HUES64 (cell line): ENCODE results near the gene ZDHHC14.

ENCODE experiments used
- H3K27ac ChIP-seq: 2 replicates; pipeline ENCODE4 v1.7.0; 2013; ENCODE audit warnings: low read depth, low read length, inconsistent platforms
- H3K27me3 ChIP-seq: 2 replicates; pipeline ENCODE4 v1.6.1; 2013; ENCODE audit warnings: mild to moderate bottlenecking, low read length; ENCODE audit not compliant: insufficient read depth
- H3K36me3 ChIP-seq: 2 replicates; pipeline ENCODE4 v1.6.1; 2013; ENCODE audit warnings: mild to moderate bottlenecking, low read length; ENCODE audit not compliant: insufficient read depth
- H3K4me1 ChIP-seq: 2 replicates; pipeline ENCODE4 v1.6.1; 2013; ENCODE audit warnings: mild to moderate bottlenecking, low read length, moderate library complexity; ENCODE audit not compliant: insufficient read depth
- H3K4me3 ChIP-seq: 2 replicates; pipeline ENCODE4 v1.5.1; 2013; ENCODE audit warnings: mild to moderate bottlenecking, low read length, moderate library complexity
- H3K9ac ChIP-seq: 2 replicates; pipeline ENCODE4 v1.6.1; 2013; ENCODE audit warnings: mild to moderate bottlenecking, low read depth, low read length
- H3K9me3 ChIP-seq: 2 replicates; pipeline ENCODE4 v1.6.1; 2013; ENCODE audit warnings: low read depth, low read length; ENCODE audit not compliant: insufficient read depth
- WGBS: fragments of 150-250, 120-280 bp; methylation state at CpG from one replicate; pipeline ENCODE4 v1.1.7; 2013; ENCODE audit warnings: missing lambda C conversion rate; 5-methylcytosine and 5-hydroxymethylcytosine counted together

ZDHHC14 gene

DNA sequence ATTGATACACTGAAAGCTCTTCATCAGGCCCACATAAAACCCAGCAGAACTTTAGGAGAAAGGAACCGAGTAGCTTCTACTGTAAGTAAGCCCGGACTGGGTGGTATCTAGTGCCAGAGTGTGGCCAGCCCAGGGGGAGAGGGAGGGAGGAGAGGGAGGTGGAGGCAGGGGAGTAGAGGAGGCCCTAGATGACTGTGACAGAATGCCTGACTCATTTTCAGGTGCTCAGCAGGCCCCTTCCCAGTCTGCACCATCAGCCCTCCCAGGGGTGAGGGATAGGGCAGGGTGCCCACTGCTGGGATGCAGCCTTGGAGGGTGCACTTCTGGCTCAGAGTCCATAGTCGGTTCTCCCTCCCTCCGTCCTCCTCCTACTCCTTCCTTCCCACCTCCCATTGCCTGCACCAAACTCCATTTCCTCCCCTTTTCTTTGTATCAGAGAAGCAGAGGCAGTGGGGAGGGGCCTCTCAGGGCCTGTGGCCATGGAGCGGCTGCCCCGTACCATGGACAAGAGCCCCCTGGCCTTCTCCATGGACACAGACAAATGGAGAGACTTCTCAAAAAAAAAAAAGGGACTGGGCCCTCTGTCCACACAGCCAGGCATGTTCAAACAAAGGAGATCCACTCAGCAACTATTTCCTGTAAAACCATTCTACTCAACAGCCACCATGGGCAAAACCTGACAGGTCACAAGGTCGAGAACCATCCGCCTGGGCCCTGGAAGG is 257.1 kb downstream of the ZDHHC14 start:
- Histone ChIP-seq H3K27me3 (no peaks in the 10 kb centered on the region), H3K27ac (no peak overlapping the region), H3K4me1 (no peaks in the 10 kb centered on the region), H3K9me3 (no peaks in the 10 kb centered on the region), H3K9ac (no peak overlapping the region), H3K36me3 (no peaks in the 10 kb centered on the region), H3K4me3 (no peak overlapping the region)
- 93% methylated on average over 8 of the region's 8 CpGs for WGBS

GRCh38 chr6:157638779-157639178 is 257.8 kb downstream of the ZDHHC14 start:
- H3K36me3 ChIP-seq, result no peaks in the 10 kb centered on the region
- H3K27me3 ChIP-seq, result no peaks in the 10 kb centered on the region
- no peak overlapping the region for H3K9ac ChIP-seq
- H3K27ac ChIP-seq, result no peak overlapping the region
- 93% methylated on average over 7 of the region's 7 CpGs for WGBS
- H3K4me3 ChIP-seq, result no peak overlapping the region
- no peaks in the 10 kb centered on the region for H3K9me3 ChIP-seq
- H3K4me1 ChIP-seq, result no peaks in the 10 kb centered on the region

GRCh38 chr6:157640746-157641451 is 259.9 kb downstream of the ZDHHC14 start:
- WGBS, result 95% methylated on average over 7 of the region's 8 CpGs
- Histone ChIP-seq H3K27ac (no peak overlapping the region), H3K27me3 (no peaks in the 10 kb centered on the region), H3K4me1 (no peaks in the 10 kb centered on the region), H3K36me3 (no peaks in the 10 kb centered on the region), H3K9me3 (no peaks in the 10 kb centered on the region), H3K9ac (no peak overlapping the region), H3K4me3 (no peak overlapping the region)

- Histone ChIP-seq H3K27ac (no peak overlapping the region), H3K4me1 (no peaks in the 10 kb centered on the region), H3K36me3 (no peaks in the 10 kb centered on the region), H3K4me3 (no peak overlapping the region), H3K27me3 (no peaks in the 10 kb centered on the region), H3K9ac (no peak overlapping the region), H3K9me3 (no peaks in the 10 kb centered on the region)
- 93% methylated on average over 2 of the region's 2 CpGs for WGBS
Measured at GRCh38 chr6:157641837-157642236, 260.8 kb downstream of the ZDHHC14 start.

DNA sequence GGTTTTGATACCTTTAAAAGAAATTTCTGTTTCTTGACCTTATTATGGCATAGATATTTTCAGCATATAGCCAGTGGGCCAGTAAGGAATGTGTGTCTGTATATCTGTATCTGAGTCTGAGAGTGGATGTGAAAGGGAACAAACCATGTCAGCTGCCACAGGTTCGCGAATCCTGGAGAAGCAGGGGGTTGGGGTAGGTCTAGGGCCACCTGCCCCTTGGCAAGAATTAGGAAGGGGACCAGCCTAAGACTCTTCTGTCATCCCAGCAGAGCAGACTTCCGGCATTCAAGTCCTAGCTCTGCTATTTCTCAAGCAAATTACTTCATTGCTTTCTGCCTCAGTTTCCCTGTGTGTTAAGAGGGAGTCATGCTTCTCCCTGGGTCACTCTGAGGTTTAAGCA is 261.7 kb downstream of the ZDHHC14 start:
- Histone ChIP-seq H3K4me3 (no peak overlapping the region), H3K9me3 (no peaks in the 10 kb centered on the region), H3K27ac (no peak overlapping the region), H3K9ac (no peak overlapping the region), H3K27me3 (no peaks in the 10 kb centered on the region), H3K36me3 (no peaks in the 10 kb centered on the region), H3K4me1 (no peaks in the 10 kb centered on the region)
- 92% methylated on average over 3 of the region's 3 CpGs for WGBS

GRCh38 chr6:157644043-157644810 is 263.2 kb downstream of the ZDHHC14 start:
- Histone ChIP-seq H3K9me3 (no peaks in the 10 kb centered on the region), H3K4me3 (no peak overlapping the region), H3K27me3 (no peaks in the 10 kb centered on the region), H3K27ac (no peak overlapping the region), H3K9ac (no peak overlapping the region), H3K36me3 (no peaks in the 10 kb centered on the region), H3K4me1 (peaks cover 8% of the 10 kb centered on the region; the same call in 1 of the 2 replicates)
- 89% methylated on average over 13 of the region's 13 CpGs for WGBS

DNA sequence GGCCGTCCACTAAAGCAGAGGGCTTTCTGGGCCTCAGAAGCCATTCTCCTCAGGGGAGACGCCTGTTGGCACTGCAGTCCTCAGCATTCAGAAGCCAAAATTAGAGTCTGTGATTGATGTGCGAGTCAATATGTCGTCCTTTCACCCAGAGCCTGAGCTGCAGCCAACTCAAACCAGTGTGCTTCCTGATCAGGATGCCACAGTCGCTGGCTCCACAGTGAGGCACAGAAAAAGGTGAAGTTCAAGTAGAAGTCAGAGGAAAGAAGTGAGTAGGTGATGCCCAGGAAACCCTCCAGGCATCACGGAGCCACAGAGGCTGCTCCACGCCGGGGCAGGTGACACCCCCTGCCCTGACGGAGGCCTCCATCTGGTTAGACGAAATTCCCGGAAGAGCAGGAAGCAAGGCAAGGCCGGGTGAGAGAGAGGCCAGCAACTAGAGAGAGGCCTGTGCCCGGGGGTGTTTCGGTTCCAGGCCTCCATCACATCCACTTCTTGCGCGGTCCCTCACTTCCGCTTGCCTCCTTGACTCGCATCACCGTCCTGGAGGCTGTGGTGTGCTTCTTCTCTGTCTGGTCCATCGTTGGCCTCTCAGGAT is 264.3 kb downstream of the ZDHHC14 start:
- Histone ChIP-seq H3K9me3 (no peaks in the 10 kb centered on the region), H3K27ac (no peak overlapping the region), H3K4me3 (no peak overlapping the region), H3K9ac (no peak overlapping the region), H3K4me1 (peaks cover 8% of the 10 kb centered on the region; the same call in 1 of the 2 replicates), H3K36me3 (no peaks in the 10 kb centered on the region), H3K27me3 (no peaks in the 10 kb centered on the region)
- WGBS, result 96% methylated on average over 20 of the region's 20 CpGs

DNA sequence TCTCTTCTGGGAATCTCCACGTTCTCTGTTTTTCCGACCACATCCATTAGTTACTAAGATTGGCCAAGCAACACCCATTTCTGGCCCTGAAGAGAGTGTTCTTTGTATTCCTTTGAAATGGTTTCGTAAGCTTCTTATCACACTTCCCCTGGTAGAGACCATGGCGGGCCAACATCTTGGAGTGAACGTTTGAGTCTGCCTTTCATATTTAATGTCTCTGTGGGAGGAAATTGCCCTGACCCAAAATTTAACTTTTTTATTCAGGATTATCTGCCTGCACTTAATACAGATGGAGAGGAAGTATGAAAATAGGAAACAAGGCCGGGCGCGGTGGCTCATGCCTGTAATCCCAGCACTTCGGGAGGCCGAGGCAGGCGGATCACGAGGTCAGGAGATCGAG is 265.0 kb downstream of the ZDHHC14 start:
- H3K9me3 ChIP-seq, result no peaks in the 10 kb centered on the region
- no peak overlapping the region for H3K27ac ChIP-seq
- H3K4me1 ChIP-seq, result peaks cover 8% of the 10 kb centered on the region; the same call in 1 of the 2 replicates
- no peak overlapping the region for H3K4me3 ChIP-seq
- WGBS, result 96% methylated on average over 11 of the region's 13 CpGs
- H3K27me3 ChIP-seq, result no peaks in the 10 kb centered on the region
- H3K36me3 ChIP-seq, result no peaks in the 10 kb centered on the region
- no peak overlapping the region for H3K9ac ChIP-seq

- Histone ChIP-seq H3K4me1 (peaks cover 8% of the 10 kb centered on the region; the same call in 1 of the 2 replicates), H3K27me3 (no peaks in the 10 kb centered on the region), H3K9ac (no peak overlapping the region), H3K36me3 (no peaks in the 10 kb centered on the region), H3K4me3 (no peak overlapping the region), H3K9me3 (no peaks in the 10 kb centered on the region), H3K27ac (no peak overlapping the region)
- WGBS, result 97% methylated on average over 23 of the region's 23 CpGs
Measured at GRCh38 chr6:157647261-157647915, 266.4 kb downstream of the ZDHHC14 start.

GRCh38 chr6:157648561-157648960 is 267.6 kb downstream of the ZDHHC14 start:
- Histone ChIP-seq H3K4me3 (no peak overlapping the region), H3K4me1 (peaks cover 8% of the 10 kb centered on the region; the same call in 1 of the 2 replicates), H3K27ac (no peak overlapping the region; the same call in 1 of the 2 replicates), H3K9ac (no peak overlapping the region), H3K27me3 (no peaks in the 10 kb centered on the region), H3K9me3 (no peaks in the 10 kb centered on the region), H3K36me3 (no peaks in the 10 kb centered on the region)
- WGBS, result 84% methylated on average over 5 of the region's 5 CpGs
